ENCODE results near the gene TMEM117.

The TMEM117 gene

GRCh38 chr12:43978556-43978955 is 142.7 kb downstream of the TMEM117 start:
- no peak for DNase-seq (ENCODE audit: low spot score)
- TF ChIP-seq CTCF (IDR thresholded peaks at IDR 0.05; ENCODE audit: extremely low read depth, missing control alignments) = no peak

- no peak for TF ChIP-seq CTCF (IDR thresholded peaks at IDR 0.05; ENCODE audit: extremely low read depth, missing control alignments)
Measured at GRCh38 chr12:43979450-43979849, 143.6 kb downstream of the TMEM117 start.

GRCh38 chr12:43980627-43981191 is 144.8 kb downstream of the TMEM117 start:
- no peak for DNase-seq (ENCODE audit: low spot score)
- TF ChIP-seq CTCF (IDR thresholded peaks at IDR 0.05; ENCODE audit: extremely low read depth, missing control alignments) = no peak

More at GRCh38 chr12:43979450-43979849, 143.6 kb downstream of the TMEM117 start:
- no peak for DNase-seq (ENCODE audit: low spot score)

- TF ChIP-seq CTCF (IDR thresholded peaks at IDR 0.05; ENCODE audit: extremely low read depth, missing control alignments) = no peak
- DNase-seq (ENCODE audit: low spot score) = no peak
Measured at GRCh38 chr12:43981726-43982125, 145.8 kb downstream of the TMEM117 start.

GRCh38 chr12:43982544-43982943 is 146.7 kb downstream of the TMEM117 start:
- TF ChIP-seq CTCF (IDR thresholded peaks at IDR 0.05; ENCODE audit: extremely low read depth, missing control alignments) = no peak
- DNase-seq (ENCODE audit: low spot score) = no peak

GRCh38 chr12:43988838-43989560 is 153.1 kb downstream of the TMEM117 start:
- DNase-seq (ENCODE audit: low spot score) = peak; percentile 25
- no peak for TF ChIP-seq CTCF (IDR thresholded peaks at IDR 0.05; ENCODE audit: extremely low read depth, missing control alignments)

- no peak for DNase-seq (ENCODE audit: low spot score)
- TF ChIP-seq CTCF (IDR thresholded peaks at IDR 0.05; ENCODE audit: extremely low read depth, missing control alignments) = no peak
Measured at GRCh38 chr12:43992856-43993255, 157.0 kb downstream of the TMEM117 start.
